GM12878 (cell line): ENCODE results near the gene ICOSLG. TPM values are rescaled to one million over a fixed set of nuclear protein-coding genes. Genes with fewer than 3 reads are reported as not detected.

Source experiments
- ATAC-seq: fragments of 200-7000 bp; cut with Tn5 transposase; 3 replicates; pipeline ENCODE4 v1.9.1; 2020; ENCODE audit warnings: mild to moderate bottlenecking, moderate library complexity
- BruUV-seq: library from RNA; stranded (reverse); fragments of 400-500 nt; replicated peaks from 2 replicates; lab custom pipeline; 2021; lab: Mats Ljungman, UMichigan
- CTCF ChIA-PET: fragments of 300-600 bp; sonication (Branson Sonifier 250); formaldehyde crosslinking; extraction: SDS; loops from one replicate; lab custom pipeline; 2021; ENCODE audit warnings: inconsistent platforms; lab: Yijun Ruan, JAX
- POLR2A ChIA-PET: fragments of 350-600 bp; formaldehyde crosslinking; extraction: SDS; loops from one replicate; lab custom pipeline; 2021; ENCODE audit warnings: inconsistent platforms; lab: Charles Lee
- RAD21 ChIA-PET: fragments of 300-600 bp; sonication (Branson Sonifier 250); formaldehyde crosslinking; loops from one replicate; lab custom pipeline; 2023; ENCODE audit warnings: antibody characterized with exemption; ENCODE audit not compliant: unreplicated experiment; lab: Charles Lee
- SMC1A ChIA-PET: fragments of 300-600 bp; sonication (Branson Sonifier 250); formaldehyde crosslinking; loops from one replicate; lab custom pipeline; 2023; ENCODE audit not compliant: unreplicated experiment, uncharacterized antibody; lab: Charles Lee
- DNase-seq: peaks from one replicate; pipeline ENCODE4 v3.0.0-alpha.2; 2011; ENCODE audit warnings: low read depth, low spot score
- FAIRE-seq: peaks from 3 replicates; lab custom pipeline; 2011; peaks lifted over from hg19 to GRCh38; lab: Jason Lieb, UNC
- H2AFZ ChIP-seq: 2 replicates; pipeline ENCODE4 v1.6.0; 2011; ENCODE audit warnings: low read depth, low read length, control low read depth; ENCODE audit not compliant: control insufficient read depth
- H3K27ac ChIP-seq: 2 replicates; pipeline ENCODE4 v1.5.1; 2011; ENCODE audit warnings: control low read depth; ENCODE audit not compliant: control insufficient read depth, insufficient read depth
- H3K27me3 ChIP-seq, 2 experiments: replicated peaks in 1 of 2; 2 replicates each; pipeline versions ENCODE4 v1.6.0 to v1.6.1; 2011; ENCODE audit warnings: low read length in 1 of 2; ENCODE audit not compliant: control insufficient read depth in 2 of 2, insufficient read depth in 2 of 2
- H3K36me3 ChIP-seq, 2 experiments: 2 replicates each; pipeline ENCODE4 v1.5.1; 2011; ENCODE audit warnings: low read length in 1 of 2; ENCODE audit not compliant: control insufficient read depth in 2 of 2, insufficient read depth in 2 of 2
- H3K4me1 ChIP-seq: 2 replicates; pipeline ENCODE4 v1.6.1; 2011; ENCODE audit warnings: mild to moderate bottlenecking, low read length, moderate library complexity, mixed read lengths; ENCODE audit not compliant: control insufficient read depth, insufficient read depth
- H3K4me2 ChIP-seq: 2 replicates; pipeline ENCODE4 v1.6.0; 2011; ENCODE audit warnings: control low read depth; ENCODE audit not compliant: control insufficient read depth, insufficient read depth
- H3K4me3 ChIP-seq: fragments of 200-600 bp; sonication (generic); 2 replicates; pipeline ENCODE4 v1.5.1; 2016
- H3K79me2 ChIP-seq: 2 replicates; pipeline ENCODE4 v1.6.0; 2011; ENCODE audit warnings: low read length; ENCODE audit not compliant: control insufficient read depth, insufficient read depth
- H3K9ac ChIP-seq: 2 replicates; pipeline ENCODE4 v1.8.0; 2011; ENCODE audit warnings: low read length, control low read depth, mixed read lengths; ENCODE audit not compliant: control insufficient read depth, insufficient read depth
- H3K9me3 ChIP-seq: replicated peaks from 3 replicates; pipeline ENCODE4 v1.5.1; 2011; ENCODE audit warnings: mild to moderate bottlenecking, low read length; ENCODE audit not compliant: control insufficient read depth, insufficient read depth
- H4K20me1 ChIP-seq: 2 replicates; pipeline ENCODE4 v1.6.0; 2011; ENCODE audit not compliant: control insufficient read depth, insufficient read depth
- BCLAF1 ChIP-seq: fragments of 450-650 bp; IDR thresholded peaks from 2 replicates; pipeline ENCODE4 v1.6.1; 2017; ENCODE audit warnings: antibody characterized with exemption, mild to moderate bottlenecking, moderate library complexity
- GABPA ChIP-seq: IDR thresholded peaks from 2 replicates; pipeline ENCODE4 v1.6.1; 2014; ENCODE audit warnings: antibody characterized with exemption, low read depth, mild to moderate bottlenecking, inconsistent platforms
- IKZF2 ChIP-seq, 2 experiments: fragments of 450-650 bp; IDR thresholded peaks; 2 replicates each; pipeline ENCODE4 v1.6.1; 2017; ENCODE audit warnings: mild to moderate bottlenecking in 2 of 2, moderate library complexity in 2 of 2
- LARP7 ChIP-seq: fragments of 450-650 bp; IDR thresholded peaks from 2 replicates; pipeline ENCODE4 v1.6.1; 2017; ENCODE audit warnings: mild to moderate bottlenecking
- MYC ChIP-seq: IDR thresholded peaks from 2 replicates; pipeline ENCODE4 v1.6.1; 2011; ENCODE audit warnings: mild to moderate bottlenecking, low read length, moderate library complexity, inconsistent platforms; ENCODE audit not compliant: insufficient read depth, insufficient replicate concordance, insufficient read length, severe bottlenecking
- PKNOX1 ChIP-seq: fragments of 450-650 bp; IDR thresholded peaks from 2 replicates; pipeline ENCODE4 v1.6.1; 2016; ENCODE audit warnings: mild to moderate bottlenecking
- SMAD1 ChIP-seq: fragments of 450-650 bp; IDR thresholded peaks from 2 replicates; pipeline ENCODE4 v1.6.1; 2018; ENCODE audit warnings: mild to moderate bottlenecking, low read depth; ENCODE audit not compliant: partially characterized antibody
- SMARCA5 ChIP-seq: fragments of 450-650 bp; IDR thresholded peaks from 2 replicates; pipeline ENCODE4 v1.6.1; 2017; ENCODE audit warnings: mild to moderate bottlenecking
- SMC3 ChIP-seq: IDR thresholded peaks from 2 replicates; pipeline ENCODE4 v1.6.1; 2011; ENCODE audit warnings: low read length, improper control_type of control experiment, borderline replicate concordance
- STAT3 ChIP-seq: IDR thresholded peaks from 2 replicates; pipeline ENCODE4 v1.6.1; 2011; ENCODE audit warnings: low read depth, low read length, improper control_type of control experiment
- ZBTB33 ChIP-seq: fragments of 450-650 bp; IDR thresholded peaks from 2 replicates; pipeline ENCODE4 v1.6.1; 2017; ENCODE audit warnings: mild to moderate bottlenecking
- whole genome bisulfite sequencing: methylation state at CpG from one replicate; pipeline ENCODE4 v1.1.6; 2016; ENCODE audit warnings: low lambda C conversion rate; ENCODE audit not compliant: insufficient replicate concordance, insufficient coverage; ENCODE audit errors: missing lambda C conversion rate; 5-methylcytosine and 5-hydroxymethylcytosine counted together
- in situ Hi-C: fragments of 300-500 bp; cut with MboI; formaldehyde crosslinking; loops from 9 replicates; pipeline ENCODE4 v1.14.3; 2018; ENCODE audit warnings: mixed read lengths
- intact Hi-C: fragments of 100-400 bp; cut with micrococcal nuclease; formaldehyde crosslinking; loops from one replicate; pipeline ENCODE4 v1.14.2; 2022; ENCODE audit not compliant: unreplicated experiment
- polyA plus RNA-seq, 11 experiments: library from polyadenylated mRNA; depleted of rRNA in 4 of 11; unstranded in 6 of 11; stranded (reverse) in 5 of 11; fragments of >200 nt; fragmentation: Nextera tagmentation in 4 of 11; fragmentation: Illumina TruSeq in 1 of 11; extraction: Ambion mirVana in 4 of 11; extraction: Trizol in 1 of 11; gene quantifications; 1 replicate in 1 of 11; 2 replicates in 10 of 11; pipeline versions ENCODE4 v1.2.1 to v1.2.3, GENCODE V29; 2011 to 2016; ENCODE audit warnings: inconsistent platforms in 2 of 11, missing spikeins in 2 of 11, low read depth in 1 of 11
- total RNA-seq, 4 experiments: library from RNA; depleted of rRNA in 3 of 4; stranded (reverse); fragments of >200 nt in 3 of 4; fragmentation: Illumina TruSeq in 1 of 4; extraction: Trizol in 1 of 4; gene quantifications; 2 replicates each; pipeline versions ENCODE4 v1.2.1 to v1.2.3, GENCODE V29; 2013 to 2021

Gene ICOSLG
- total and polyA plus RNA-seq, 10 of the 15 experiments (the other 5 are each of a cell fraction or from before 2014, with no cell fraction given), result 0.84 to 16.4 (median 6.2) TPM

- TF ChIP-seq PKNOX1 (no peak), BCLAF1 (no peak), LARP7 (no peak)
- TF ChIP-seq, all 136 proteins: peak for 0
Measured at GRCh38 chr21:44262338-44263056, 21.8 kb upstream of the ICOSLG start (continued).

GRCh38 chr21:44261675-44262295 lies 21.0 kb upstream of the ICOSLG start, which contains the start of gene DNMT3L:
DNMT3L (minus strand) TSS chr21:44261897; CDS start chr21:44261259, 638 bp downstream.
- FAIRE-seq (no peak), ATAC-seq (no peak), DNase-seq (no peak)
- WGBS, result 66% methylated on average over 12 of the region's 19 CpGs
- no peak for TF ChIP-seq IKZF2 (IDR thresholded peaks at IDR 0.05)
- no peak for TF ChIP-seq SMAD1
- no peak for TF ChIP-seq ZBTB33
- TF ChIP-seq SMC3, result no peak
- TF ChIP-seq MYC, result no peak
- TF ChIP-seq STAT3, result no peak
- TF ChIP-seq GABPA, result no peak
- TF ChIP-seq LARP7, result no peak
- no peak for TF ChIP-seq SMARCA5
- no peaks in the 10 kb centered on the region for H4K20me1 ChIP-seq
- POLR2A ChIA-PET, result no interaction called here
- H3K27me3 ChIP-seq, result no peaks in the 10 kb centered on the region
- no peaks in the 10 kb centered on the region for H3K36me3 ChIP-seq
- in situ Hi-C loops, result no loop called here
- no peaks in the 10 kb centered on the region; the same call in 1 of the 2 replicates for H3K4me1 ChIP-seq
- no TSS peak for BruUV-seq
- no peaks in the 10 kb centered on the region for H3K9me3 ChIP-seq
- no peak within 1 kb of the TSS for H3K9ac ChIP-seq
- no peaks in the 10 kb centered on the region for H3K79me2 ChIP-seq
- H2AFZ ChIP-seq, result no peak within 1 kb of the TSS
- no peak within 1 kb of the TSS for H3K4me3 ChIP-seq
- CTCF ChIA-PET, result no interaction called here
- SMC1A ChIA-PET, result interaction anchor here (1.2 kb wide), 1 partner anchor 35 kb away, joined by 3 read pairs; no protein-coding TSS in a partner anchor
- intact Hi-C loops, result no loop called here
- RAD21 ChIA-PET, result no interaction called here
- H3K27ac ChIP-seq, result no peak within 1 kb of the TSS
- no peak within 1 kb of the TSS for H3K4me2 ChIP-seq
